PFSK-1 (cell line): ENCODE measurements around the gene ZNF14.

Experiments used
- POLR2AphosphoS5 ChIP-seq: IDR thresholded peaks from 2 replicates; pipeline ENCODE4 v1.6.1; 2012; ENCODE audit warnings: low read depth, mild to moderate bottlenecking, control low read depth, low read length, moderate library complexity
- SIN3A ChIP-seq: IDR thresholded peaks from 2 replicates; pipeline ENCODE4 v1.6.1; 2012; ENCODE audit warnings: mild to moderate bottlenecking, low read length, moderate library complexity, borderline replicate concordance; ENCODE audit not compliant: insufficient read depth
- TAF1 ChIP-seq: IDR thresholded peaks from 2 replicates; pipeline ENCODE4 v1.6.1; 2012; ENCODE audit warnings: low read length, control low read depth, borderline replicate concordance; ENCODE audit not compliant: insufficient read depth

DNA sequence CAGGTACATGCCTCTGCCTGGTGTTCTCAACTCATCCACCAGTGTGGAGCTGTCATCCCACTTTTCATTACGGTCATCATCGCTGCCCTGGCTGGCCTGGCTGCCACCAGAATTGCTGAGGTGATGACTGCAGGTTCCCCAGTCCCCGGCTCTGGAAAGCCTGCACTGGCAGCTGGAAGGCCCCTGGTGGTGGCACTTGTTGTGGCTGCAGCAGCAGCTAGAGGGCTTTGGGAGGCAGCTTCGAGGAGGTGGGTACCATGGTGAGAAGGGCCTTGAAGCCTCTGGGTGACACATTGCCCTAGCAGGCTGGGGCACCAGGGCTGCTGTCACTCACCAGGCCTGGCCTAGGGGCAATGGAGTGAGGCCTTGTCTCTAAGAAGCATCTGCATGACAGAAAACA is 25.3 kb upstream of the ZNF14 start:
- TF ChIP-seq POLR2AphosphoS5 (no peak), TAF1 (no peak), SIN3A (no peak)
